A204.1 (cell line): ENCODE data around the gene RNF180.
"Not testable (repeated sequence)": the region's sequence is repeated elsewhere in the genome, so short reads cannot be mapped to it uniquely, and the experiment has no call there.

Experiments used
- FAIRE-seq: peaks from 2 replicates; lab custom pipeline; 2012; peaks lifted over from hg19 to GRCh38; lab: Jason Lieb, UNC

The RNF180 gene

GRCh38 chr5:64407103-64407825, 241.6 kb downstream of the RNF180 start:
- not testable (repeated sequence) for FAIRE-seq

- no peak for FAIRE-seq
Observed at GRCh38 chr5:64417390-64417789, 251.7 kb downstream of the RNF180 start.

GRCh38 chr5:64418013-64418412, 252.4 kb downstream of the RNF180 start:
- no peak for FAIRE-seq
